GM23338 (cell line): Measurements from ENCODE around the gene SEC11A. TPM values are rescaled to one million over a fixed set of nuclear protein-coding genes. Genes with fewer than 3 reads are reported as not detected.

ENCODE experiments used
- ATAC-seq: fragments of 200-7000 bp; cut with Tn5 transposase; 3 replicates; pipeline ENCODE4 v1.9.1; 2020
- DNase-seq: peaks from one replicate; pipeline ENCODE4 v3.0.0-alpha.2; 2015; ENCODE audit warnings: low spot score
- H2AFZ ChIP-seq: fragments of 200-600 bp; sonication (generic); 2 replicates; pipeline ENCODE4 v1.8.0; 2016; ENCODE audit warnings: antibody characterized with exemption, mild to moderate bottlenecking, moderate library complexity
- H3F3A ChIP-seq: fragments of 200-600 bp; sonication (generic); replicated peaks from 2 replicates; pipeline ENCODE4 v1.8.0; 2017; ENCODE audit warnings: antibody characterized with exemption, mixed run types, low read depth
- H3K27ac ChIP-seq: fragments of 200-600 bp; sonication (generic); 2 replicates; pipeline ENCODE4 v1.6.1; 2016; ENCODE audit warnings: low read depth
- H3K27me3 ChIP-seq: fragments of 200-600 bp; sonication (generic); 2 replicates; pipeline ENCODE4 v1.8.0; 2016; ENCODE audit warnings: mild to moderate bottlenecking, mixed run types, moderate library complexity; ENCODE audit not compliant: insufficient read depth
- H3K36me3 ChIP-seq: fragments of 200-600 bp; sonication (generic); 2 replicates; pipeline ENCODE4 v1.8.0; 2016; ENCODE audit warnings: mild to moderate bottlenecking; ENCODE audit not compliant: insufficient read depth
- H3K4me1 ChIP-seq: fragments of 200-600 bp; sonication (generic); 2 replicates; pipeline ENCODE4 v1.8.0; 2016; ENCODE audit warnings: mild to moderate bottlenecking, moderate library complexity; ENCODE audit not compliant: insufficient read depth
- H3K4me2 ChIP-seq: fragments of 200-600 bp; sonication (generic); 2 replicates; pipeline ENCODE4 v1.7.1; 2017; ENCODE audit warnings: mixed run types
- H3K4me3 ChIP-seq: fragments of 200-600 bp; sonication (generic); 2 replicates; pipeline ENCODE4 v1.6.1; 2016; ENCODE audit warnings: mixed run types
- H3K79me2 ChIP-seq: fragments of 200-600 bp; sonication (generic); replicated peaks from 2 replicates; pipeline ENCODE4 v1.8.0; 2017; ENCODE audit warnings: mild to moderate bottlenecking; ENCODE audit not compliant: insufficient read depth
- H3K9me2 ChIP-seq: fragments of 200-600 bp; sonication (generic); 2 replicates; pipeline ENCODE4 v1.8.0; 2017; ENCODE audit not compliant: insufficient read depth
- H4K20me1 ChIP-seq: fragments of 200-600 bp; sonication (generic); replicated peaks from 2 replicates; pipeline ENCODE4 v1.8.0; 2017; ENCODE audit warnings: mild to moderate bottlenecking; ENCODE audit not compliant: insufficient read depth
- H3K27ac Mint-ChIP-seq: 2 replicates; pipeline ENCODE4 v1.8.0; 2020; ENCODE audit warnings: inconsistent platforms, mild to moderate bottlenecking, moderate library complexity, mixed read lengths
- H3K27me3 Mint-ChIP-seq: 3 replicates; pipeline ENCODE4 v1.8.0; 2022; ENCODE audit warnings: low read depth, mild to moderate bottlenecking, moderate library complexity, mixed read lengths, inconsistent platforms; ENCODE audit not compliant: insufficient read depth, poor library complexity
- H3K36me3 Mint-ChIP-seq: 3 replicates; pipeline ENCODE4 v1.8.0; 2021; ENCODE audit warnings: low read depth, mild to moderate bottlenecking, inconsistent platforms, moderate library complexity, mixed read lengths
- H3K4me1 Mint-ChIP-seq: 3 replicates; pipeline ENCODE4 v1.8.0; 2020; ENCODE audit warnings: mild to moderate bottlenecking, inconsistent platforms, mixed read lengths
- H3K4me3 Mint-ChIP-seq: 3 replicates; pipeline ENCODE4 v1.8.0; 2021; ENCODE audit warnings: moderate library complexity, mild to moderate bottlenecking, inconsistent platforms, mixed read lengths
- H3K9me3 Mint-ChIP-seq: 3 replicates; pipeline ENCODE4 v1.8.0; 2020; ENCODE audit warnings: moderate library complexity, mild to moderate bottlenecking, inconsistent platforms, mixed read lengths
- CREB1 ChIP-seq: fragments of 250-450 bp; sonication (Bioruptor Pico); IDR thresholded peaks from 2 replicates; pipeline ENCODE4 v1.5.0; 2020; ENCODE audit warnings: low read depth, mild to moderate bottlenecking, moderate library complexity
- CTCF ChIP-seq, 2 experiments: fragments of 200-600 bp in 1 of 2; sonication (generic) in 1 of 2; conservative IDR thresholded peaks; 2 replicates each; pipeline versions ENCODE4 v1.5.1 to v1.6.1; 2016 to 2017; ENCODE audit warnings: antibody characterized with exemption in 2 of 2, low read depth in 2 of 2, mild to moderate bottlenecking in 2 of 2, moderate library complexity in 1 of 2
- ETS1 ChIP-seq: IDR thresholded peaks from 2 replicates; pipeline ENCODE4 v1.6.1; 2016; ENCODE audit warnings: antibody characterized with exemption
- EZH2 ChIP-seq: fragments of 200-600 bp; sonication (generic); IDR thresholded peaks from one replicate; pipeline ENCODE4 v1.8.0; 2017; ENCODE audit warnings: antibody characterized with exemption, mild to moderate bottlenecking, low read depth; ENCODE audit not compliant: unreplicated experiment
- EZH2phosphoT487 ChIP-seq: fragments of 200-600 bp; sonication (generic); IDR thresholded peaks from one replicate; pipeline ENCODE4 v1.8.1; 2018; ENCODE audit warnings: antibody characterized with exemption; ENCODE audit not compliant: unreplicated experiment
- POLR2AphosphoS5 ChIP-seq: IDR thresholded peaks from 2 replicates; pipeline ENCODE4 v1.6.1; 2016; ENCODE audit warnings: antibody characterized with exemption, low read depth
- REST ChIP-seq: IDR thresholded peaks from one replicate; pipeline ENCODE4 v1.6.1; 2018; ENCODE audit warnings: antibody characterized with exemption; ENCODE audit not compliant: unreplicated experiment
- STAT1 ChIP-seq: IDR thresholded peaks from one replicate; pipeline ENCODE4 v1.6.1; 2016; ENCODE audit warnings: antibody characterized with exemption; ENCODE audit not compliant: unreplicated experiment
- ZNF331 ChIP-seq: fragments of 250-450 bp; sonication (Bioruptor Pico); IDR thresholded peaks from 2 replicates; pipeline ENCODE4 v1.5.0; 2020; ENCODE audit warnings: low read depth, mild to moderate bottlenecking, moderate library complexity
- ZNF462 ChIP-seq: fragments of 250-450 bp; sonication (Bioruptor Pico); IDR thresholded peaks from 2 replicates; pipeline ENCODE4 v1.5.0; 2020; ENCODE audit warnings: mild to moderate bottlenecking, moderate library complexity
- polyA plus RNA-seq: library from polyadenylated mRNA; unstranded; fragments of >200 nt; fragmentation: Nextera tagmentation; extraction: Ambion mirVana; gene quantifications from 2 replicates; pipeline ENCODE4 v1.2.1, GENCODE V29; 2016
- total RNA-seq: library from RNA; depleted of rRNA; stranded (reverse); fragments of >200 nt; shearing (Covaris generic); gene quantifications from 2 replicates; pipeline ENCODE4 v1.2.3, GENCODE V29; 2014

Gene SEC11A
- total and polyA plus RNA-seq, 2 experiments from 2014 or later = 191 to 257 TPM

GRCh38 chr15:84684092-84684491, 31.8 kb downstream of the SEC11A start (continued):
- no peak for TF ChIP-seq CTCF (conservative IDR thresholded peaks at IDR 0.05; ENCODE audit: low read depth in 2 of 2)
- no peak for TF ChIP-seq POLR2AphosphoS5
- no peak for TF ChIP-seq EZH2
- no peak for TF ChIP-seq ETS1
- TF ChIP-seq ZNF331 (CRISPR knock-in tag) = no peak

DNA sequence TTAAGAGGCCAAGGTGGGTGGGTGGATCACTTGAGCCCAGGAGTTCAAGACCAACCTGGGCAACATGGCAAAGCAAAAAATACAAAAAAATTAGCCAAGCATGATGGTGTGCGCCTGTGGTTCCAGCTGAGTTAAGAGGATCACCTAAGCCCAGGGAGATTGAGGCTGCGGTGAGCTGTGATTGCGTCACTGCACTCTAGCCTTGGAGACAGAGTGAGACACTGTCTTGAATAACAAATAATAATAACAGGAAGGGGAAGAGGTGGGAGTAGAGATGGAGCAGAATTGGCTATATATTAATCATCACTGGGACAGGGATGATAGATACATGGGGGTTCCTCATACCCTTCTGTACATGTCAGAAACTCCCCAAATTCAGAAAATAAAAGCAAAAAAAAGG, 34.1 kb downstream of the SEC11A start:
- H3K79me2 ChIP-seq = no peaks in the 10 kb centered on the region; the same call in 1 of the 2 replicates
- peaks cover 12% of the 10 kb centered on the region; the same call in 1 of the 2 replicates for H4K20me1 ChIP-seq
- peaks cover 4% of the 10 kb centered on the region for H3K27me3 Mint-ChIP-seq
- H3K36me3 Mint-ChIP-seq = peaks cover 75% of the 10 kb centered on the region
- H3K4me1 Mint-ChIP-seq = no peaks in the 10 kb centered on the region
- no peak overlapping the region for H3K27ac Mint-ChIP-seq
- no peak overlapping the region for H3K27ac ChIP-seq
- H3K4me3 Mint-ChIP-seq = no peak overlapping the region
- no peak overlapping the region for H3K4me3 ChIP-seq
- H3F3A ChIP-seq = 0 out of 2 replicates have a peak, but pooled peaks cover 6% of the 10 kb centered on the region
- H2AFZ ChIP-seq = no peak overlapping the region
- H3K4me2 ChIP-seq = no peak overlapping the region
- H3K9me2 ChIP-seq = no peaks in the 10 kb centered on the region
- H3K36me3 ChIP-seq = peaks cover 28% of the 10 kb centered on the region; the same call in 1 of the 2 replicates
- H3K9me3 Mint-ChIP-seq = no peaks in the 10 kb centered on the region
- no peaks in the 10 kb centered on the region for H3K4me1 ChIP-seq
- DNase-seq (no peak), ATAC-seq (no peak)
- no peaks in the 10 kb centered on the region for H3K27me3 ChIP-seq
- TF ChIP-seq CREB1 (CRISPR knock-in tag) (no peak), CTCF (conservative IDR thresholded peaks at IDR 0.05; ENCODE audit: low read depth in 2 of 2) (no peak), EZH2phosphoT487 (no peak), REST (no peak), STAT1 (no peak), ZNF462 (CRISPR knock-in tag) (no peak), ZNF331 (CRISPR knock-in tag) (no peak)
